GM12801 (cell line): Measurements from ENCODE around the gene CDK16.

ENCODE experiments used
- TF ChIP-seq, protein P1 (sequence below): IDR thresholded peaks from one replicate; pipeline ENCODE4 v1.5.1; 2011; ENCODE audit warnings: control low read depth; ENCODE audit not compliant: insufficient read length; ENCODE audit errors: extremely low read depth

The CDK16 gene

DNA sequence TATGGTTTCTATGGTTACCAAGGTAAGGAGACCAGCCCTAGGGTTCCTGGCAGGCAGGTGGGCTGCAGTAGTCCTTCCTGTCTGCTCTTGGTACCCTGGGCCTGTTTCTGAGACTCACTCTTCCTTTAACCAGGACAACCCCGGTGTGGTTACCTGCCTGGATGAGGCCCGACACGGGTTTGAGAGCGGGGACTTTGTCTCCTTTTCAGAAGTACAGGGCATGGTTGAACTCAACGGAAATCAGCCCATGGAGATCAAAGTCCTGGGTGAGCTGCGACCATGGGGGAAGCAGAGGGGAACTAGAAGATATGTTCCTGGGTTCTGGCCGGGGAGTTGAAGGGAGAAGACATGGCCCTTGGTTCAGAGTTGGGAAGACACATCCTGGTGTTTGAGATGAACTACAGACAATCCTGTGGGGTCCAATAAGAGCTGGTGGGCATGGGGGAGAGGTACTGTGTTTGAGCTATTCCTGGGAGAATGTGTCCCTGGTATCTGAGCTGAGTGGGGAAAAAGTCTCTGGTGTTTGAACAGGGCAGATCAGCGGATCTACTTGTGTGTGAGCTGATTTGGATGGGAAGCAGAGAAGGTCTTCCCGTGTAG is 17.0 kb upstream of the CDK16 start:
- TF ChIP-seq, protein P1, sequence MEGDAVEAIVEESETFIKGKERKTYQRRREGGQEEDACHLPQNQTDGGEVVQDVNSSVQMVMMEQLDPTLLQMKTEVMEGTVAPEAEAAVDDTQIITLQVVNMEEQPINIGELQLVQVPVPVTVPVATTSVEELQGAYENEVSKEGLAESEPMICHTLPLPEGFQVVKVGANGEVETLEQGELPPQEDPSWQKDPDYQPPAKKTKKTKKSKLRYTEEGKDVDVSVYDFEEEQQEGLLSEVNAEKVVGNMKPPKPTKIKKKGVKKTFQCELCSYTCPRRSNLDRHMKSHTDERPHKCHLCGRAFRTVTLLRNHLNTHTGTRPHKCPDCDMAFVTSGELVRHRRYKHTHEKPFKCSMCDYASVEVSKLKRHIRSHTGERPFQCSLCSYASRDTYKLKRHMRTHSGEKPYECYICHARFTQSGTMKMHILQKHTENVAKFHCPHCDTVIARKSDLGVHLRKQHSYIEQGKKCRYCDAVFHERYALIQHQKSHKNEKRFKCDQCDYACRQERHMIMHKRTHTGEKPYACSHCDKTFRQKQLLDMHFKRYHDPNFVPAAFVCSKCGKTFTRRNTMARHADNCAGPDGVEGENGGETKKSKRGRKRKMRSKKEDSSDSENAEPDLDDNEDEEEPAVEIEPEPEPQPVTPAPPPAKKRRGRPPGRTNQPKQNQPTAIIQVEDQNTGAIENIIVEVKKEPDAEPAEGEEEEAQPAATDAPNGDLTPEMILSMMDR = no peak

DNA sequence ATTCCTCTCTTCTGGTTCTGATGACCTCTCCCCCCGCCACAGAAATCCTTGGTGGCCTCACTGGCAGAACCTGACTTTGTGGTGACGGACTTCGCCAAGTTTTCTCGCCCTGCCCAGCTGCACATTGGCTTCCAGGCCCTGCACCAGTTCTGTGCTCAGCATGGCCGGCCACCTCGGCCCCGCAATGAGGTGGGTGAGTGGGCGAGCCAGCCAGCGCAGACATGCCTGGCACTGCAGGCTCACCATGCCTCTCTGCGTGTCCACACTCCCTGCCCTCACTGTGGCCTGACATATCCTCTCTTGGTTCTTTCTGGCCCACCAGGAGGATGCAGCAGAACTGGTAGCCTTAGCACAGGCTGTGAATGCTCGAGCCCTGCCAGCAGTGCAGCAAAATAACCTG is 16.2 kb upstream of the CDK16 start:
- TF ChIP-seq, protein P1 = no peak

DNA sequence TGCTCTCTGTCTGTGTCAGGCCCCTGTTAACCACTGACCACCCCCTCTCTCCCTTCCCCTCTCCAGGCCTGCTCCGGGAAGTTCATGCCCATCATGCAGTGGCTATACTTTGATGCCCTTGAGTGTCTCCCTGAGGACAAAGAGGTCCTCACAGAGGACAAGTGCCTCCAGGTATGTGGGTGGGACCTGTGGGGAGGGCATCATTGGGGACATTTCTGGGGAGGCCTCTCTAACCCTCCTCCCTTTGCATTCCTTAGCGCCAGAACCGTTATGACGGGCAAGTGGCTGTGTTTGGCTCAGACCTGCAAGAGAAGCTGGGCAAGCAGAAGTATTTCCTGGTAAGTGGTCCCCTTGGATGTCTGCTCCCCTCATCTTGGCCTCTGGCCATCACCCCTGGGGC is 15.6 kb upstream of the CDK16 start:
- TF ChIP-seq, protein P1 = no peak

DNA sequence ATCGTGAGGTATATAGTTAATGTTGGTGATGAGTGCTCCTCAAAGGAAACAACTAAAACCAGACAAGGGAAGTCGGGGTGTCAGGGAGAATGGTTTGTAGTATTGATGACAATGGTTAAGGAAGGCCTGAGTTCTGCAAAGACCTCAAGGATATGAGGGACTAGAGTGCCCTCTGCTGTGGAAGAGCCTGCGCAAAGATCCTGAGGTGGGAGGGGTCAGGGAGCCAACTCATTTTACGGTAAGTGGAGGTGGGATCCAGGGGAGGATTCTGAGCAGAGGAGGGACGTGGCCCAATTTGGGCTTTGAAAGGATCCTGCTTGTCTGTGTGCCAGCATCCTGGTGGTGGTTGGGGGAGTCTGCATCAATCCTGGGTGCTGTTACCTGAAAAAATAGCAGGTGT is 13.5 kb upstream of the CDK16 start:
- TF ChIP-seq, protein P1 = no peak

DNA sequence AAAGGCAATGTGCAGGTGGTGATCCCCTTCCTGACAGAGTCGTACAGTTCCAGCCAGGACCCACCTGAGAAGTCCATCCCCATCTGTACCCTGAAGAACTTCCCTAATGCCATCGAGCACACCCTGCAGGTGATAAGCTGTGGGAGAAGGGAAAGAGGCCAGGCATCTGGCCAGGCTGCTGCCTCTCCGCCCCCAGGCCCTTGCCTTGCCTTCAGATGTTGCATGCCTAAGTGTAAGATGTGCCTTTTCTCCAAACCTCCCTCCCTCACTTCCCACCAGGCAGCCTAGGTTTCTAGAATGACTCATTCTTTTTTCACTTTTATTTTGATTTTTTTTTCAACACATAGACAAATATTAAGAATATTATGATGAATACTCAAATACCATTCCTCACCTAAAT is 12.2 kb upstream of the CDK16 start:
- TF ChIP-seq, protein P1 = no peak

DNA sequence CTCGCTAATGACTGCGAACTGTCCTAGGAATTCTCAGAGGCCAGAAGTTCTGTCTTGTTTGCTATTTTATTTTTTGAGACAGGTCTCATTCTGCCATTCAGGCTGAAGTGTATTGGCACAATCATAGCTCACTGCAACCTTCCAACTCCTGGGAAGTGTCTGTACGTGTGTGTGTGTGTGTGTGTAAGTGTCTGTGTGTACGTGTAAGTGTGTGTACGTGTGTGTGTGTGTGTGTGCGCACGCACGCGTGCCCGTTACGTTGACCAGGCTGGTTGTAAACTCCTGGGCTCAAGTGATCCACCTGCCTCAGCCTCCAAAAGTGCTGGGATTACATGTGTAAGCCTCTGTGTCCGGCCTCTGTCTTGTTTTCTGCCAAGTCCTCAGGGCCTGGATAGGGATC is 10.4 kb upstream of the CDK16 start:
- TF ChIP-seq, protein P1 = no peak

DNA sequence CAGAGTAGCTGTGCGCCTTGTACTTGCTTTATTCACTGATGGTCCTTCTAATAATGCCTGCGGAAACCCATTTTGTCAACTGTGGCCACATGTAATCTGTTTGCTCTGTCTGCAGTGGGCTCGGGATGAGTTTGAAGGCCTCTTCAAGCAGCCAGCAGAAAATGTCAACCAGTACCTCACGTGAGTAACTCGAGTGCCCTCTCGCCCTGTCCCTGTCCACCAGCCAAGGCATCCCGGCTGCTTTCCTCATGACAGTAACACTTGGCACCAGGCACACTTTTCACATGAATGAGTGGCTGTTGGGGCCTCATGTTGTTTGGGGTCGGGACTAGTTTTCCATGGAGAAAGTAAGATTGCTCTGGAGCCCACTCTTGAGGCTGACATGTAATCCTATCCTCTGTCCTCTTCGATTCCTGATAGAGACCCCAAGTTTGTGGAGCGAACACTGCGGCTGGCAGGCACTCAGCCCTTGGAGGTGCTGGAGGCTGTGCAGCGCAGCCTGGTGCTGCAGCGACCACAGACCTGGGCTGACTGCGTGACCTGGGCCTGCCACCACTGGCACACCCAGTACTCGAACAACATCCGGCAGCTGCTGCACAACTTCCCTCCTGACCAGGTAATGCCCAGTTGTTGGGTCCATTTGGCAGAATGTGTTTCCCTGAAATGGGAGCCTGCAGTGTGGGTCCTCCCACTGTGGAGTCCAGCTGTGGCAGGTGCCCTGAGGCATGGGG is 8.8 kb upstream of the CDK16 start:
- TF ChIP-seq, protein P1 = no peak
